SK-N-SH (cell line): ENCODE results near the gene WWOX. TPM values are rescaled to one million over a fixed set of nuclear protein-coding genes. Genes with fewer than 3 reads are reported as not detected.

ENCODE experiments used
- CTCF ChIA-PET: fragments of 300-600, 350-600 bp; formaldehyde crosslinking; extraction: SDS; loops from one replicate; lab custom pipeline; 2021; lab: Yijun Ruan, JAX
- POLR2A ChIA-PET: fragments of 350-600 bp; sonication (Branson Sonifier 250); formaldehyde crosslinking; extraction: SDS; loops from one replicate; lab custom pipeline; 2020; ENCODE audit warnings: antibody characterized with exemption, inconsistent platforms; lab: Yijun Ruan, JAX
- DNase-seq: peaks from one replicate; pipeline ENCODE4 v3.0.0; 2012
- H2AFZ ChIP-seq: fragments of 200-600 bp; sonication (generic); 2 replicates; pipeline ENCODE4 v1.8.1; 2016; ENCODE audit warnings: antibody characterized with exemption, mild to moderate bottlenecking, low read depth
- H3F3A ChIP-seq: fragments of 200-600 bp; sonication (generic); replicated peaks from 2 replicates; pipeline ENCODE3; 2016; ENCODE audit warnings: antibody characterized with exemption, mild to moderate bottlenecking; ENCODE audit not compliant: insufficient read depth
- H3K27ac ChIP-seq, 2 experiments: fragments of 200-500 bp in 1 of 2; fragments of 200-600 bp in 1 of 2; sonication (Bioruptor generic) in 1 of 2; sonication (generic), shearing (Covaris generic) in 1 of 2; 2 replicates each; pipeline versions ENCODE4 v1.5.1 to v1.6.1; 2014 to 2016; ENCODE audit warnings: low read depth in 2 of 2, inconsistent platforms in 1 of 2, low read length in 1 of 2, mild to moderate bottlenecking in 1 of 2, mixed read lengths in 1 of 2
- H3K27me3 ChIP-seq: fragments of 200-600 bp; sonication (generic), shearing (Covaris generic); 2 replicates; pipeline ENCODE4 v1.6.1; 2016; ENCODE audit warnings: mixed run types; ENCODE audit not compliant: insufficient read depth
- H3K36me3 ChIP-seq, 2 experiments: fragments of 200-500 bp in 1 of 2; fragments of 200-600 bp in 1 of 2; sonication (Bioruptor generic) in 1 of 2; sonication (generic) in 1 of 2; replicated peaks in 1 of 2; 2 replicates each; pipeline versions ENCODE3 to v1.5.1; 2014 to 2016; ENCODE audit warnings: low read length in 1 of 2, mild to moderate bottlenecking in 1 of 2; ENCODE audit not compliant: insufficient read depth in 2 of 2, control insufficient read depth in 1 of 2
- H3K4me1 ChIP-seq, 2 experiments: fragments of 200-500 bp in 1 of 2; fragments of 200-600 bp in 1 of 2; sonication (Bioruptor generic) in 1 of 2; sonication (generic), shearing (Covaris generic) in 1 of 2; 2 replicates each; pipeline versions ENCODE4 v1.5.1 to v1.6.1; 2014 to 2016; ENCODE audit warnings: low read depth in 1 of 2, low read length in 1 of 2, mixed run types in 1 of 2; ENCODE audit not compliant: insufficient read depth in 2 of 2, control insufficient read depth in 1 of 2
- H3K4me2 ChIP-seq: fragments of 200-600 bp; sonication (generic), shearing (Covaris generic); 2 replicates; pipeline ENCODE4 v1.6.1; 2017; ENCODE audit warnings: mixed run types
- H3K4me3 ChIP-seq, 2 experiments: fragments of 200-500 bp in 1 of 2; fragments of 200-600 bp in 1 of 2; sonication (Bioruptor generic) in 1 of 2; sonication (generic), shearing (Covaris generic) in 1 of 2; 2 replicates each; pipeline versions ENCODE4 v1.5.1 to v1.8.1; 2014 to 2016; ENCODE audit warnings: low read depth in 2 of 2, inconsistent platforms in 1 of 2, low read length in 1 of 2, mild to moderate bottlenecking in 1 of 2, mixed read lengths in 1 of 2, moderate library complexity in 1 of 2
- H3K79me2 ChIP-seq: fragments of 200-600 bp; sonication (generic); 2 replicates; pipeline ENCODE4 v1.8.1; 2017; ENCODE audit warnings: mild to moderate bottlenecking; ENCODE audit not compliant: insufficient read depth
- H3K9ac ChIP-seq: fragments of 200-600 bp; sonication (generic); 2 replicates; pipeline ENCODE4 v1.6.1; 2017; ENCODE audit warnings: mixed run types
- H3K9me2 ChIP-seq: fragments of 200-600 bp; sonication (generic); 2 replicates; pipeline ENCODE4 v1.6.1; 2017; ENCODE audit warnings: mixed run types
- H3K9me3 ChIP-seq: fragments of 200-600 bp; sonication (generic); 2 replicates; pipeline ENCODE4 v1.6.1; 2017; ENCODE audit warnings: mixed run types, mild to moderate bottlenecking, moderate library complexity
- H4K20me1 ChIP-seq: fragments of 200-600 bp; sonication (generic); 2 replicates; pipeline ENCODE4 v1.6.1; 2017; ENCODE audit warnings: mild to moderate bottlenecking, mixed run types; ENCODE audit not compliant: insufficient read depth
- CTCF ChIP-seq: fragments of 200-600 bp; sonication (generic); IDR thresholded peaks from 2 replicates; pipeline ENCODE4 v1.6.1; 2017; ENCODE audit warnings: antibody characterized with exemption, mild to moderate bottlenecking, moderate library complexity
- EP300 ChIP-seq, 2 experiments: IDR thresholded peaks; 2 replicates each; pipeline versions ENCODE4 v1.4.0 to v1.6.1; 2012; ENCODE audit warnings: borderline replicate concordance in 1 of 2, low read depth in 1 of 2, low read length in 1 of 2
- MAX ChIP-seq: IDR thresholded peaks from 2 replicates; pipeline ENCODE4 v1.4.0; 2012; ENCODE audit warnings: low read depth
- MEF2A ChIP-seq: IDR thresholded peaks from 2 replicates; pipeline ENCODE4 v1.4.0; 2012; ENCODE audit warnings: low read depth, borderline replicate concordance
- NRF1 ChIP-seq: IDR thresholded peaks from 2 replicates; pipeline ENCODE4 v1.6.1; 2012; ENCODE audit warnings: low read depth, mild to moderate bottlenecking, low read length
- RAD21 ChIP-seq: IDR thresholded peaks from 2 replicates; pipeline ENCODE4 v1.6.1; 2012; ENCODE audit warnings: mild to moderate bottlenecking, low read length
- RFX5 ChIP-seq: IDR thresholded peaks from 2 replicates; pipeline ENCODE4 v1.6.1; 2012; ENCODE audit warnings: mild to moderate bottlenecking, improper control_type of control experiment, low read length
- SIN3A ChIP-seq: IDR thresholded peaks from 2 replicates; pipeline ENCODE4 v1.6.1; 2012; ENCODE audit warnings: low read depth, mild to moderate bottlenecking, low read length, moderate library complexity, borderline replicate concordance
- WGBS: methylation state at CpG from one replicate; pipeline ENCODE4 v1.1.6; 2017; ENCODE audit warnings: low lambda C conversion rate; 5-methylcytosine and 5-hydroxymethylcytosine counted together
- polyA plus RNA-seq, 3 experiments: library from polyadenylated mRNA; depleted of rRNA; stranded (reverse); fragments of >200 nt; gene quantifications; 2 replicates each; pipeline ENCODE4 v1.2.3, GENCODE V29; 2012

WWOX gene
- polyA plus RNA-seq, 1 of the 3 experiments (the other 2 are of a cell fraction) = 10.8 TPM

- TF ChIP-seq MAX (no peak), SIN3A (no peak), RFX5 (no peak), MEF2A (no peak)
These were observed 605.0 kb downstream of the WWOX start (continued) for GRCh38 chr16:78704416-78704815.

GRCh38 chr16:78705694-78706093 is 606.2 kb downstream of the WWOX start:
- H3K9me2 ChIP-seq = no peaks in the 10 kb centered on the region
- TF ChIP-seq CTCF (peak; percentile 28; the same call in 1 of the 2 replicates), EP300 (IDR thresholded peaks at IDR 0.05; ENCODE audit: borderline replicate concordance in 1 of 2, low read depth in 1 of 2, low read length in 1 of 2) (no peak), RAD21 (peak; percentile 44; the same call in 1 of the 2 replicates)
- no peaks in the 10 kb centered on the region for H3K36me3 ChIP-seq
- no peaks in the 10 kb centered on the region for H3F3A ChIP-seq
- H4K20me1 ChIP-seq = no peaks in the 10 kb centered on the region
- H3K4me1 ChIP-seq = no peaks in the 10 kb centered on the region; a peak in 1 of 4 replicates
- H3K27ac ChIP-seq = no peak overlapping the region
- no peak overlapping the region for H3K9ac ChIP-seq
- H3K79me2 ChIP-seq = no peaks in the 10 kb centered on the region
- no peaks in the 10 kb centered on the region for H3K27me3 ChIP-seq
- 74% methylated on average over 2 of the region's 2 CpGs for WGBS
- H3K4me2 ChIP-seq = no peak overlapping the region
- no peak overlapping the region; a peak in 1 of 4 replicates for H3K4me3 ChIP-seq
- peak; percentile 4 for DNase-seq
- no peak overlapping the region for H2AFZ ChIP-seq
- no peaks in the 10 kb centered on the region for H3K9me3 ChIP-seq
- ChIA-PET CTCF (interaction anchor here (0.8 to 1.7 kb wide), 5 partner anchors 10 to 219 kb away, joined by 3 to 6 read pairs (median 3); no protein-coding TSS in a partner anchor), POLR2A (no interaction called here)

GRCh38 chr16:78706637-78707036 is 607.2 kb downstream of the WWOX start:
- Histone ChIP-seq H3K79me2 (no peaks in the 10 kb centered on the region), H3K27ac (no peak overlapping the region), H2AFZ (no peak overlapping the region), H3K9ac (no peak overlapping the region), H4K20me1 (no peaks in the 10 kb centered on the region), H3K36me3 (no peaks in the 10 kb centered on the region), H3K4me2 (no peak overlapping the region), H3F3A (no peaks in the 10 kb centered on the region), H3K9me3 (no peaks in the 10 kb centered on the region), H3K27me3 (no peaks in the 10 kb centered on the region), H3K9me2 (no peaks in the 10 kb centered on the region), H3K4me3 (no peak overlapping the region), H3K4me1 (no peaks in the 10 kb centered on the region; a peak in 1 of 4 replicates)
- ChIA-PET CTCF (interaction anchor here (0.6 to 1.7 kb wide), 7 partner anchors 9 to 812 kb away, joined by 3 to 6 read pairs (median 3); no protein-coding TSS in a partner anchor), POLR2A (no interaction called here)
- no peak for DNase-seq
- TF ChIP-seq NRF1 = no peak
- 69% methylated on average over 6 of the region's 6 CpGs for WGBS
